HEK293T (cell line): Measurements from ENCODE around the gene RABGAP1L.

ENCODE experiments used
- CTCF ChIA-PET: fragments of 350-600 bp; formaldehyde crosslinking; extraction: SDS; loops from one replicate; lab custom pipeline; 2021; ENCODE audit warnings: antibody characterized with exemption, inconsistent platforms; lab: Yijun Ruan, JAX
- POLR2A ChIA-PET: fragments of 350-600 bp; formaldehyde crosslinking; extraction: SDS; loops from one replicate; lab custom pipeline; 2020; ENCODE audit warnings: antibody characterized with exemption, inconsistent platforms; lab: Yijun Ruan, JAX
- DNase-seq: peaks from one replicate; pipeline ENCODE4 v3.0.0; 2012; ENCODE audit warnings: mixed read lengths; ENCODE audit errors: extremely low spot score
- ARNT ChIP-seq: fragments of 450-650 bp; IDR thresholded peaks from 2 replicates; pipeline ENCODE4 v1.6.1; 2017; ENCODE audit warnings: mild to moderate bottlenecking
- BHLHE40 ChIP-seq: fragments of 450-650 bp; IDR thresholded peaks from 2 replicates; pipeline ENCODE4 v1.6.1; 2016; ENCODE audit warnings: mild to moderate bottlenecking, moderate library complexity, borderline replicate concordance
- CTBP1 ChIP-seq: fragments of 450-650 bp; IDR thresholded peaks from 2 replicates; pipeline ENCODE4 v1.6.1; 2016; ENCODE audit warnings: borderline replicate concordance
- ELF4 ChIP-seq: fragments of 450-650 bp; IDR thresholded peaks from 2 replicates; pipeline ENCODE4 v1.6.1; 2017; ENCODE audit warnings: antibody characterized with exemption
- FOXA1 ChIP-seq: fragments of 450-650 bp; IDR thresholded peaks from 2 replicates; pipeline ENCODE4 v1.6.1; 2016; ENCODE audit warnings: mild to moderate bottlenecking
- FOXK2 ChIP-seq: fragments of 450-650 bp; IDR thresholded peaks from 2 replicates; pipeline ENCODE4 v1.6.1; 2016; ENCODE audit warnings: mild to moderate bottlenecking
- FOXM1 ChIP-seq: fragments of 450-650 bp; IDR thresholded peaks from 2 replicates; pipeline ENCODE4 v1.6.1; 2017; ENCODE audit warnings: mild to moderate bottlenecking, borderline replicate concordance
- HDGF ChIP-seq: fragments of 450-650 bp; IDR thresholded peaks from 2 replicates; pipeline ENCODE4 v1.6.1; 2017; ENCODE audit warnings: antibody characterized with exemption, borderline replicate concordance
- L3MBTL2 ChIP-seq: fragments of 450-650 bp; conservative IDR thresholded peaks from 2 replicates; pipeline ENCODE4 v1.6.1; 2016; ENCODE audit warnings: mild to moderate bottlenecking
- LEF1 ChIP-seq: fragments of 450-650 bp; IDR thresholded peaks from 2 replicates; pipeline ENCODE4 v1.6.1; 2017; ENCODE audit warnings: mild to moderate bottlenecking, borderline replicate concordance
- NFRKB ChIP-seq: fragments of 450-650 bp; IDR thresholded peaks from 2 replicates; pipeline ENCODE4 v1.6.1; 2016; ENCODE audit warnings: mild to moderate bottlenecking, moderate library complexity
- PKNOX1 ChIP-seq: fragments of 450-650 bp; IDR thresholded peaks from 2 replicates; pipeline ENCODE4 v1.6.1; 2016
- SP1 ChIP-seq: fragments of 450-650 bp; IDR thresholded peaks from 2 replicates; pipeline ENCODE4 v1.6.1; 2017
- SUZ12 ChIP-seq: fragments of 450-650 bp; IDR thresholded peaks from 2 replicates; pipeline ENCODE4 v1.6.1; 2016; ENCODE audit warnings: mild to moderate bottlenecking
- TARDBP ChIP-seq: fragments of 450-650 bp; IDR thresholded peaks from 2 replicates; pipeline ENCODE4 v1.6.1; 2016
- ZNF384 ChIP-seq: fragments of 450-650 bp; IDR thresholded peaks from 2 replicates; pipeline ENCODE4 v1.6.1; 2016

Gene RABGAP1L

GRCh38 chr1:174871886-174872285, 712.6 kb downstream of the RABGAP1L start:
- ChIA-PET POLR2A (no interaction called here), CTCF (no interaction called here)
- no peak for DNase-seq
- TF ChIP-seq L3MBTL2 (no peak), CTBP1 (no peak)

GRCh38 chr1:174872615-174873058, 713.3 kb downstream of the RABGAP1L start:
- DNase-seq = no peak

GRCh38 chr1:174874331-174875053, 715.2 kb downstream of the RABGAP1L start:
- CTCF ChIA-PET = no interaction called here
- POLR2A ChIA-PET = no interaction called here
- no peak for DNase-seq
- TF ChIP-seq HDGF = no peak
- no peak for TF ChIP-seq FOXA1
- TF ChIP-seq BHLHE40 = no peak

More at GRCh38 chr1:174872615-174873058, 713.3 kb downstream of the RABGAP1L start:
- ChIA-PET CTCF (no interaction called here), POLR2A (no interaction called here)
- TF ChIP-seq L3MBTL2 = no peak
- TF ChIP-seq FOXK2 = no peak
- no peak for TF ChIP-seq LEF1
- TF ChIP-seq HDGF = no peak
- no peak for TF ChIP-seq ELF4
- no peak for TF ChIP-seq NFRKB
- TF ChIP-seq FOXA1 = no peak
- no peak for TF ChIP-seq CTBP1
- TF ChIP-seq BHLHE40 = no peak
- no peak for TF ChIP-seq ARNT

- DNase-seq = peak; percentile 22
- POLR2A ChIA-PET = no interaction called here
- CTCF ChIA-PET = no interaction called here
- TF ChIP-seq HDGF (no peak), L3MBTL2 (no peak), ELF4 (no peak), ZNF384 (no peak), SP1 (no peak), LEF1 (no peak), CTBP1 (no peak), BHLHE40 (no peak), FOXM1 (no peak), FOXA1 (no peak), TARDBP (no peak), SUZ12 (no peak), ARNT (no peak), NFRKB (no peak), FOXK2 (no peak), PKNOX1 (no peak)
Measured at GRCh38 chr1:174875306-174875705, 716.0 kb downstream of the RABGAP1L start.

GRCh38 chr1:174877208-174877673, 717.9 kb downstream of the RABGAP1L start:
- POLR2A ChIA-PET = no interaction called here
- no peak for TF ChIP-seq L3MBTL2
- TF ChIP-seq TARDBP = no peak
- CTCF ChIA-PET = no interaction called here
- no peak for DNase-seq

- no peak for DNase-seq
- TF ChIP-seq BHLHE40 (no peak), CTBP1 (no peak), FOXM1 (no peak), FOXK2 (no peak), SUZ12 (no peak), HDGF (no peak), FOXA1 (no peak), TARDBP (no peak), L3MBTL2 (no peak), ZNF384 (no peak), ELF4 (no peak), ARNT (no peak), NFRKB (no peak), LEF1 (no peak), PKNOX1 (no peak)
- CTCF ChIA-PET = no interaction called here
- POLR2A ChIA-PET = no interaction called here
Measured at GRCh38 chr1:174880171-174880570, 720.9 kb downstream of the RABGAP1L start.

- POLR2A ChIA-PET = interaction anchor here (1.4 kb wide), 1 partner anchor 115 kb away, joined by 8 read pairs; no protein-coding TSS in a partner anchor
- peak; percentile 19 for DNase-seq
- CTCF ChIA-PET = interaction anchor here (0.6 to 1.4 kb wide), 2 partner anchors 93 to 99 kb away, joined by 3 read pairs; no protein-coding TSS in a partner anchor
- TF ChIP-seq SUZ12 (no peak), FOXK2 (no peak), BHLHE40 (no peak), ELF4 (no peak), TARDBP (no peak)
Measured at GRCh38 chr1:174883409-174883808, 724.1 kb downstream of the RABGAP1L start.
